Activated T-helper 1 cell treated with anti-CD3 and anti-CD28 coated beads, Interleukin-12 subunit alpha, Interleukin-12 subunit beta, Interleukin-2, Interleukin-4 antibody, amounts not matched to agents 30 ng/mL and 10 ng/mL and 1 ng/mL, durations not matched to agents 14 hours and 24 hours and 36 hours (primary cell): Measurements from ENCODE around the gene LEMD2. TPM values are rescaled to one million over a fixed set of nuclear protein-coding genes. Genes with fewer than 3 reads are reported as not detected.
A peak's percentile ranks its signal among the peaks of the same experiment; 100 is the strongest.

Experiments used
- DNase-seq: peaks from one replicate; pipeline ENCODE4 v3.0.0; 2021; ENCODE audit warnings: low spot score
- H3K27ac Mint-ChIP-seq: one replicate; pipeline ENCODE4 v1.8.0; 2021; ENCODE audit warnings: mild to moderate bottlenecking, mixed read lengths
- H3K27me3 Mint-ChIP-seq: one replicate; pipeline ENCODE4 v1.8.0; 2022; ENCODE audit warnings: mild to moderate bottlenecking, moderate library complexity, mixed read lengths; ENCODE audit not compliant: insufficient read depth
- H3K36me3 Mint-ChIP-seq: one replicate; pipeline ENCODE4 v1.8.0; 2021; ENCODE audit warnings: low read depth, mixed read lengths
- H3K4me1 Mint-ChIP-seq: one replicate; pipeline ENCODE4 v1.8.0; 2021; ENCODE audit warnings: low read depth, mixed read lengths
- H3K4me3 Mint-ChIP-seq: one replicate; pipeline ENCODE4 v1.8.0; 2021; ENCODE audit warnings: mild to moderate bottlenecking, moderate library complexity, mixed read lengths
- H3K9me3 Mint-ChIP-seq: one replicate; pipeline ENCODE4 v1.8.0; 2021; ENCODE audit warnings: mixed read lengths
- intact Hi-C: fragments of 100-400 bp; cut with micrococcal nuclease; formaldehyde crosslinking; loops from one replicate; pipeline ENCODE4 v1.15.1; 2024
- total RNA-seq: library from RNA; stranded (reverse); gene quantifications from 2 replicates; pipeline ENCODE4 v1.2.3, GENCODE V29; 2022

The LEMD2 gene
- total RNA-seq, 1 donor from 2014 or later = 63.6 TPM

- Mint-ChIP-seq H3K36me3 (no peaks in the 10 kb centered on the region), H3K4me3 (no peak overlapping the region), H3K27ac (no peak overlapping the region), H3K9me3 (no peaks in the 10 kb centered on the region), H3K4me1 (peaks cover 8% of the 10 kb centered on the region), H3K27me3 (peaks cover 39% of the 10 kb centered on the region)
- intact Hi-C loops = loop anchor here (2.0 kb wide), 1 partner anchor 25 kb away; the partner anchor contains the start of gene LEMD2
- no peak for DNase-seq
These were observed 25.4 kb upstream of the LEMD2 start for GRCh38 chr6:33813990-33814985.

GRCh38 chr6:33813246-33813904 lies 24.4 kb upstream of the LEMD2 start:
- intact Hi-C loops = loop anchor here (2.0 kb wide), 1 partner anchor 25 kb away; the partner anchor contains the start of gene LEMD2
- no peaks in the 10 kb centered on the region for H3K36me3 Mint-ChIP-seq
- H3K9me3 Mint-ChIP-seq = no peaks in the 10 kb centered on the region
- H3K27me3 Mint-ChIP-seq = peaks cover 45% of the 10 kb centered on the region
- no peak overlapping the region for H3K4me3 Mint-ChIP-seq
- peaks cover 6% of the 10 kb centered on the region for H3K4me1 Mint-ChIP-seq
- DNase-seq = no peak
- no peak overlapping the region for H3K27ac Mint-ChIP-seq

DNA sequence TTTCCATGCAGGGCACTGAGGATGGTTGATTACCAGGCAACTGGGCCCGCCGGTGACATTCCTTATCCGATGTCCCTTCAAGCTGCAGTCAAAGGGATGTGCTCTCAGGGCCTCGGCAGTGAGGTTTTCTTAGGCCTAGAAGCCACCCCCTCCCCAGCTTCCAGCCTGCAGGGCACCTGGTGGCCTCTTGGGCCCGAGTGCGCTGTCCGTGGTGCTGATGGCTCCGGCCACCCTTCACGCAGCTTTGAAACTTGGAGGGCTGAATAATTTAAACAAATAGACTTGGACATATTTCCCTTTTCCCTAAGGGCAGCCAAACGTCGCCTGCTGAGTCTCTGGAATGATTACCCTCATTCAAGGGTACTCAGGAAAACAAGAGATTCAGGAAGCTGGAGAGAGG lies 23.7 kb upstream of the LEMD2 start:
- no peaks in the 10 kb centered on the region for H3K36me3 Mint-ChIP-seq
- intact Hi-C loops = loop anchor here (2.0 kb wide), 1 partner anchor 24 kb away; the partner anchor contains the start of gene LEMD2

DNA sequence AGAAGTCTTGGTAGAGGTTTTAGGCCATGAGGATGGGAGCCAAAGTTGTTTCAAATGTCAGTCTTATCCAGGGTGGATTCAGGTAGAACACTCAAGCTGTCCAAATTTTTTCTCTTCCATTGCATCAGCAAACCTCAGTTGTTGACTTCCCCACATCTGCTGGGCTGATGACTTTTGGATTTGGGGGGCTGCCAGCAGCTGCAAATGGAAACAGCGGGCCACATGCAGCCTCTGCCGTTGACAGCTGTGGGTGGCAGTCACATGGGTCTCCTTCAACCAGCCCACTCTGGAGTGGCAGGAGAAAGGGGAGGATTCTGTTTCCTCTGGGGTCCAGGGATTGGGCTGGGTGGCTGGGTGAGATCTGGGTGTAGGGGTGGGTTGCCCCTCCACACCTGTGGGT lies 20.7 kb upstream of the LEMD2 start:
- intact Hi-C loops = no loop called here
- Mint-ChIP-seq H3K4me1 (peaks cover 17% of the 10 kb centered on the region), H3K27me3 (peaks cover 37% of the 10 kb centered on the region), H3K9me3 (no peaks in the 10 kb centered on the region), H3K27ac (no peak overlapping the region), H3K36me3 (no peaks in the 10 kb centered on the region), H3K4me3 (no peak overlapping the region)
- no peak for DNase-seq

More for the DNA sequence above, 23.7 kb upstream of the LEMD2 start:
- no peak overlapping the region for H3K27ac Mint-ChIP-seq
- peak; percentile 28 for DNase-seq
- H3K4me1 Mint-ChIP-seq = peaks cover 12% of the 10 kb centered on the region
- no peak overlapping the region for H3K4me3 Mint-ChIP-seq
- H3K9me3 Mint-ChIP-seq = no peaks in the 10 kb centered on the region
- H3K27me3 Mint-ChIP-seq = peaks cover 45% of the 10 kb centered on the region

DNA sequence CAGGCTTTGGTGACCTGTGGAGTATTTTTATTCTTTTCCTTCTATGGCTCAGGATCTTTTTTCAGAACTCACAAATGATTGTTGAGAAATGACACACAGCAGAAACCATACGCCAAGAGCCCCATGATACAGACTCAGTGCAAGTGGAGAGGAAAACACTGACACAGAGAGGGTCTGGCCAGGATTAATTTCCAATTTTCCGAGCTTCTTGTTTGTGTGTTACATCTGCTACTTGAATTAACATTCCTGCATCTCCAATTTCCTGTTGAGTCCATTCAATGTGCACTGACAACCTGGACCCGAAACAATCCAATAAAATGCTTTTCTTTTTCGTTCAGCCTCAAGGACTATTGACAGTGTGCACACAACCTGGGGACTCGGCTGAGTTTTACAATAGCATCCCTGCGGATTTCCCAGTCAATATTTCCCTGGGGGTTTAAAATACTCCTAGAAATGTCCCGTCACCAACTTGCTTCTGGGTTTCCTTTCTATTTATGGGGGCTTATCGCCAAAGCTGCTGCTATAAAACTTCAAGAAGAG lies 19.8 kb upstream of the LEMD2 start:
- H3K27me3 Mint-ChIP-seq = peaks cover 39% of the 10 kb centered on the region
- no peak overlapping the region for H3K27ac Mint-ChIP-seq
- peaks cover 17% of the 10 kb centered on the region for H3K4me1 Mint-ChIP-seq
- intact Hi-C loops = no loop called here
- H3K9me3 Mint-ChIP-seq = no peaks in the 10 kb centered on the region
- H3K36me3 Mint-ChIP-seq = no peaks in the 10 kb centered on the region
- DNase-seq = no peak
- no peak overlapping the region for H3K4me3 Mint-ChIP-seq

GRCh38 chr6:33807606-33808005 lies 18.7 kb upstream of the LEMD2 start:
- Mint-ChIP-seq H3K27me3 (peaks cover 35% of the 10 kb centered on the region), H3K4me1 (peaks cover 17% of the 10 kb centered on the region), H3K9me3 (no peaks in the 10 kb centered on the region), H3K36me3 (no peaks in the 10 kb centered on the region), H3K27ac (no peak overlapping the region), H3K4me3 (no peak overlapping the region)
- DNase-seq = no peak
- intact Hi-C loops = no loop called here

GRCh38 chr6:33806841-33807240 lies 17.9 kb upstream of the LEMD2 start:
- intact Hi-C loops = no loop called here
- H3K4me1 Mint-ChIP-seq = peaks cover 17% of the 10 kb centered on the region
- H3K4me3 Mint-ChIP-seq = no peak overlapping the region
- H3K36me3 Mint-ChIP-seq = no peaks in the 10 kb centered on the region
- peaks cover 27% of the 10 kb centered on the region for H3K27me3 Mint-ChIP-seq
- H3K27ac Mint-ChIP-seq = no peak overlapping the region
- no peaks in the 10 kb centered on the region for H3K9me3 Mint-ChIP-seq
- no peak for DNase-seq

DNA sequence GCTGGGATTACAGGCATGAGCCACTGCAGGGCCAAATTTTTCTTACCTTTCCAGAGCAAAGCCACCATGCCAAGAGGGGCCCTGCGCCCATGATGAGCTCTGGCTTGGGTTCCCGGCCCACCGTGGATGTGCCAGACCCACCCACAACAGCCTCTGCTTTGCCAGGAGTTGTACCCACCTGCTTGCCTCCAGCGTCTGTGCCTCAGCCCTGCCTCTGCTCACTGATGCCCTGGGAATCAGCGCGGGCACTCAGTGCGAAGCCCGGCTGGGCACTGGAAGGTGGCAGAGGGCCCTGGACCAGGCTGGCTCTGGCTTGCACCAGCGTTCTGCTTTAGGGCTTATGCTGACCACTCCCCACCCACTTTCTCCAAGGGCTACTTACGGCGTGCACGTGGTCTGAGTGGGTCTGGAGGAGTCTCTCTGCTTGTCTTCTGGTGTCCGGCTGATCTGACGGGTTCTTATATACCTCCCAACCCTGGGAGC lies 14.7 kb upstream of the LEMD2 start, which contains the start of gene MLN:
Gene MLN, minus strand, starts transcription at position 433 of the 483 bp plus-strand sequence. CDS start 2,840 bp downstream, outside the sequence.
- Mint-ChIP-seq H3K4me1 (peaks cover 15% of the 10 kb centered on the region), H3K36me3 (no peaks in the 10 kb centered on the region), H3K4me3 (no peak within 1 kb of the TSS), H3K27ac (no peak within 1 kb of the TSS), H3K9me3 (no peaks in the 10 kb centered on the region), H3K27me3 (peaks cover 9% of the 10 kb centered on the region)
- intact Hi-C loops = no loop called here
- no peak for DNase-seq

DNA sequence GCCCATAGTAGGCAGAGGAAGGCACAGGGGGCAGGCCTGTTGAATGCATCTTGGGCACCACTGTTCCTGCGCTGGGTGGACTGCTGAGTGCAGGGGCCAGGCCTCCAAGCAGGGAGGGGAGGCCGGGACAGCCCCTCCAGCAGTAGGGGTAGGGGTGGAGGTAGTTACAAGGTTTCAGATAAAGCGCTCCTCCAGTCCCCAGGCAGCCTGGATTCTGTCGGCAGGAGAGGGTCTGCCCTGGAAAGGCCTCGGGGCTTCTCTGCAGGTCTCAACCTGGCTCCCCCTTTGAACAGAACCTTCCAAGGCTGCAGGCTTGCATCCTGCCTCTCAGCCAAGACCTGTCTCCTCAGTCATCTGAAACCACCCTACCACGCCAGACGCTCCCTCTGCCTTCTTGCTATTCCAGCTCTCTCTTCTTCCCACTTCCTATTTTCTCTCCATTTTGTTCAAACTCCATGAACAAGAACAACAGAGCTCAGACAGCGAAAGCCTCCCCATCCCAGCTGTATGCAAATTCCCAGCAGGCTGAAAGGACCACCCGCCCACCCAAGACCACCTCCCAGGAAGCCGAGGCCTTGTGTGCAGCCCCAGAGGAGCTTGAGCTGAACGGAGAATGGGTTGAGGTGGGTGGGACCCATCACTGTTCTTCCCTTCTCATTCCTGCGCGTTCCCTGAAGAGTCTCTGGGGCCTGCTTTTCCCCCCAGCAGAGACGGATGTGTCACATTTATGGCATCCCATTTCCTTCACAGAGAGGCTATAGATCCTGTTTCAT lies 13.4 kb upstream of the LEMD2 start:
- H3K27ac Mint-ChIP-seq = no peak overlapping the region
- H3K9me3 Mint-ChIP-seq = no peaks in the 10 kb centered on the region
- H3K4me1 Mint-ChIP-seq = peaks cover 3% of the 10 kb centered on the region
- peaks cover 11% of the 10 kb centered on the region for H3K27me3 Mint-ChIP-seq
- intact Hi-C loops = no loop called here
- H3K36me3 Mint-ChIP-seq = no peaks in the 10 kb centered on the region
- no peak for DNase-seq
- H3K4me3 Mint-ChIP-seq = no peak overlapping the region

GRCh38 chr6:33801611-33802010 lies 12.7 kb upstream of the LEMD2 start:
- intact Hi-C loops = no loop called here
- no peak for DNase-seq
- Mint-ChIP-seq H3K36me3 (no peaks in the 10 kb centered on the region), H3K4me3 (no peak overlapping the region), H3K4me1 (no peaks in the 10 kb centered on the region), H3K27me3 (peaks cover 11% of the 10 kb centered on the region), H3K9me3 (no peaks in the 10 kb centered on the region), H3K27ac (no peak overlapping the region)

DNA sequence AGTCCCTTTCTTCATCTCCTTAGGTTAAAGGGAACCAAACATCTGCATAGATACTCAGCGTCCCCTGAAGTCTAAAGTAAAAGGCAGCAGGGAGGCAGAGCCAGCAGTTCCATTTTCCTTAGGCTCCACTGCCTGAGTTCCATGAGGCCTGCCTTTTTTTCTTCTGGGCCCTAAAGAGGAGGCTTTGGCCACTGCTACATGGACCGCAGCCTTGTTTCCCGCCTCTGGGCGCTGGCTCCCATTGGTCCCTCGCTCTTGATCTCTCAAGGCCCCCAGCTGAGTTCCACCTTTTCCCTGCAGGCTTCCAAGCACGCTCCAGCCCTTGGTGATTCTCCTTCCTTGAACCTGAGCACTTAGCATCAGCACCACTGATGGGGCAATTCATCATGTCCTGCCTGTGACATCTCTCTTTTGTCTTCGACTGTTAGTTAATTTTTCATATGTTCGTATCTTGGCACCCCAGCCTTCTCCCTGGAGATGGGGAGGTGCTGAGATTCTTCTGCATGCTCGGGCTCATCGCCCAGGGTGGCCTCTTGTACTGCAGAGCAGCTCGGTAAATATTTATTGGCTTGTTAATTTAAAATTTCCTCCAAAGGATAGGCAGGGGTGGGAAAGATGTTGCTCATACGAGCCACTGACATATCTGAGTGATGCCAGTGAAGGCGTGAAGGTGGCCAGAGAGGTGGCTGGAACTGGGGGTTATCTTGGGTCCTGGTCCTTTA lies 11.5 kb upstream of the LEMD2 start:
- Mint-ChIP-seq H3K9me3 (no peaks in the 10 kb centered on the region), H3K36me3 (no peaks in the 10 kb centered on the region)
- intact Hi-C loops = no loop called here

More for the DNA sequence above, 11.5 kb upstream of the LEMD2 start:
- Mint-ChIP-seq H3K4me3 (no peak overlapping the region), H3K4me1 (no peaks in the 10 kb centered on the region), H3K27me3 (peaks cover 11% of the 10 kb centered on the region), H3K27ac (no peak overlapping the region)
- DNase-seq = no peak
